GM19455 (cell line): ENCODE data around the gene CTNND1.
"Not testable (repeated sequence)": the region's sequence is repeated elsewhere in the genome, so short reads cannot be mapped to it uniquely, and the experiment has no call there.

Experiments
- ATAC-seq: cut with Tn5 transposase; IDR thresholded peaks from one replicate; pipeline ENCODE4 v1.9.1; 2021; ENCODE audit not compliant: unreplicated experiment

Gene CTNND1, protein sequence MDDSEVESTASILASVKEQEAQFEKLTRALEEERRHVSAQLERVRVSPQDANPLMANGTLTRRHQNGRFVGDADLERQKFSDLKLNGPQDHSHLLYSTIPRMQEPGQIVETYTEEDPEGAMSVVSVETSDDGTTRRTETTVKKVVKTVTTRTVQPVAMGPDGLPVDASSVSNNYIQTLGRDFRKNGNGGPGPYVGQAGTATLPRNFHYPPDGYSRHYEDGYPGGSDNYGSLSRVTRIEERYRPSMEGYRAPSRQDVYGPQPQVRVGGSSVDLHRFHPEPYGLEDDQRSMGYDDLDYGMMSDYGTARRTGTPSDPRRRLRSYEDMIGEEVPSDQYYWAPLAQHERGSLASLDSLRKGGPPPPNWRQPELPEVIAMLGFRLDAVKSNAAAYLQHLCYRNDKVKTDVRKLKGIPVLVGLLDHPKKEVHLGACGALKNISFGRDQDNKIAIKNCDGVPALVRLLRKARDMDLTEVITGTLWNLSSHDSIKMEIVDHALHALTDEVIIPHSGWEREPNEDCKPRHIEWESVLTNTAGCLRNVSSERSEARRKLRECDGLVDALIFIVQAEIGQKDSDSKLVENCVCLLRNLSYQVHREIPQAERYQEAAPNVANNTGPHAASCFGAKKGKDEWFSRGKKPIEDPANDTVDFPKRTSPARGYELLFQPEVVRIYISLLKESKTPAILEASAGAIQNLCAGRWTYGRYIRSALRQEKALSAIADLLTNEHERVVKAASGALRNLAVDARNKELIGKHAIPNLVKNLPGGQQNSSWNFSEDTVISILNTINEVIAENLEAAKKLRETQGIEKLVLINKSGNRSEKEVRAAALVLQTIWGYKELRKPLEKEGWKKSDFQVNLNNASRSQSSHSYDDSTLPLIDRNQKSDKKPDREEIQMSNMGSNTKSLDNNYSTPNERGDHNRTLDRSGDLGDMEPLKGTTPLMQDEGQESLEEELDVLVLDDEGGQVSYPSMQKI

DNA sequence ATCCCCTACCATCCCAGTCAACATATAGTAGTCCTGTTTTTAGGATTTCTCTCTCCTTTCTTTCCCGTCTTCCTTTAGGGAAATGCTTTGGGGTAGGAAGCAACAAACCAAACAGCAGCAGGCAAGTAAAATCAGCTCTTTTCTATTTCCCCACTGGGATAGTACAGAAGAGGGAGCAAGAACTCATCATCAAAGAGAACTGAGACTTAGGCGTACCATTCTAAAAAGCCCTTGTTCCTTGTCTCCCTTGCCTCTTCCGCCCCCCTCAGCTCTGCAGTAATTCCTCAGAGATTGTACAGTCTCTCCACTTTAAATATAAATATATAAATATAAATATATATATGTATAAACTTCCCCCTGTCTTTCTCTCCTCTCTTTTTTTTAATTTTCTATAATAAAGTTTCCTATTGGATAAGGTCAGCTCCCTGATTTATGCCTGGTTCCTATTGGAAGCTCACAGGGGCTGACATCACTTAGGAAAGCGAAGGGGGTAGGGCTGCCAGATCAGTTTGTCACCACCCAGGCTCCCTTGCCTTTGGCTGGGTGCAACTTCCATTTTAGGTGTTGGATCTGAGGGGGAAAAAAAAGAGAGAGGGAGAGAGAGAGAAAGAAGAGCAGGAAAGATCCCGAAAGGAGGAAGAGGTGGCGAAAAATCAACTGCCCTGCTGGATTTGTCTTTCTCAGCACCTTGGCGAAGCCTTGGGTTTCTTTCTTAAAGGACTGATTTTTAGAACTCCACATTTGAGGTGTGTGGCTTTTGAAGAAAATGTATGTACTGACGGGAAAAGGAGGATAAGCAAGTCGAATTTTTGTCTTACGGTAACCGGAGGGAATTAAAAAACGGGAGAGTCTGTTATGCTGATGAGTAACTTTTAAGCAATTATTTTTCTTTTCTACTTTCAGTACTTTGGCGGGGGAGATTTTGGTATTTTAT lies at the start of gene CTNND1:
CTNND1 (plus strand) TSS at position 502 of the 934 bp plus-strand sequence. CDS start 29,677 bp downstream, outside the sequence.
- ATAC-seq: peak; percentile 85

DNA sequence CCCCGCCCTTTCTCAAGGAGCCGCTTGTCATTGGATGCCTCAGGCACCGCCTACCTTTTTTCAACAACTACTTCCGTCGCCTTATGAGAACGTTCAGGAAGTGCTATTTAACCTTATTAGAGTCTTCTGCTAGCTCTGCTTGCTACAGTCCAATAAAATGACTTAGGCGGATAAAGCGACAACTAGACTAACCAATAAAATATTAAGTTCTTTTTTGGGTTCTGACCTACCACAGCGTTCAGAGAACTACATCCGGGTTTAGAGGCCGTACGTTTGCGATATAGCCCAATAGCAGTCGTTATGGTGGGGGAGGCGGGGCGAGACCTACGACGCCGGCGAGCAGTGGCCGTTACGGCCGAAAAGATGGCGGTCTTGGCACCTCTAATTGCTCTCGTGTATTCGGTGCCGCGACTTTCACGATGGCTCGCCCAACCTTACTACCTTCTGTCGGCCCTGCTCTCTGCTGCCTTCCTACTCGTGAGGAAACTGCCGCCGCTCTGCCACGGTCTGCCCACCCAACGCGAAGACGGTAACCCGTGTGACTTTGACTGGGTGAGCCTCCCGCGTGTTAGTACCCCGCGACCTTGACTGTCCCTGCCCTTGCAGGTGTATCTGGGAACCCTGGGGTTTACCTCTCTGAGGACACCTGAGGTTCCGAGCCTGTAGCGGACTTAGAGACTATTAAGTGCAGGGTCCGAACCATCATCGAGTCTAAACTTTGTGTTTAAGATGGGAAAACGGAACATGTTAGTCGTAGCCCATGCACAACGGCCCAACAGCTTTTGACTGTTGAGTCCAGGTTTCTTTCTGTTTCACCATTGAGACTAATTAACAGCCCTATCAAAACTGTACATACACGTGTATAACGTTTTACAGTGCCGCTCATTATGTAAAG lies 49.1 kb upstream of the CTNND1 start, which contains the start of gene TMX2:
TMX2 (plus strand) TSS at position 338 of the 895 bp plus-strand sequence; CDS start at position 364, 26 bp downstream.
- peak; percentile 95 for ATAC-seq

DNA sequence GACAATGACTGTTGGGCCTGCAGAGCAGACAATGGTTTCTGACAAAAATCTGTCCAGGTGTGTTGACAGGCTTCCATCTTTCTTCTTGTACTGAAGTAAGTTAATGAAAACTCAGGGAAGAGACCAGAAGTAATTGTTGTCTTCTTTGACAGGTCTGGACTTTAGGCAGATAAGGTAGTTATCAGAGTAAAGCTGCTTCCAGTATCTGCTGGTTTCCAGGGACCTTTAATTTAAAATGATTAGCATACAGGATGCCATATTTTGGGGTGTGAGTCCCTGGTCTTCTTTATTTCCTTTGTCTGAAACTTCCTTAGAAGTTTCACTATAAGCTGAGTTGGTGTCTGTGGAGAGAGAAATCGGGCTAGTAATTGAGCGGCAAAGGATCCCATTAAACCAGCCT lies 47.8 kb upstream of the CTNND1 start:
- ATAC-seq: no peak

DNA sequence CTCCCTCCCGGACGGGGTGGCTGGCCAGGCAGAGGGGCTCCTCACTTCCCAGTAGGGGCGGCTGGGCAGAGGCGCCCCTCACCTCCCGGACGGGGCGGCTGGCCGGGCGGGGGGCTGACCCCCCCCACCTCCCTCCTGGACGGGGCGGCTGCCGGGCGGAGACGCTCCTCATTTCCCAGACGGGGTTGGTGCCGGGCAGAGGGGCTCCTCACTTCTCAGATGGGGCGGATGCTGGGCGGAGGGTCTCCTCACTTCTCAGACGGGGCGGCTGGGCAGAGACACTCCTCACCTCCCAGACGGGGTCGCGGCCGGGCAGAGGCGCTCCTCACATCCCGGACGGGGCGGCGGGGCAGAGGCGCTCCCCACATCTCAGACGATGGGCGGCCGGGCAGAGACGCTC lies 44.9 kb upstream of the CTNND1 start:
- ATAC-seq: not testable (repeated sequence)

DNA sequence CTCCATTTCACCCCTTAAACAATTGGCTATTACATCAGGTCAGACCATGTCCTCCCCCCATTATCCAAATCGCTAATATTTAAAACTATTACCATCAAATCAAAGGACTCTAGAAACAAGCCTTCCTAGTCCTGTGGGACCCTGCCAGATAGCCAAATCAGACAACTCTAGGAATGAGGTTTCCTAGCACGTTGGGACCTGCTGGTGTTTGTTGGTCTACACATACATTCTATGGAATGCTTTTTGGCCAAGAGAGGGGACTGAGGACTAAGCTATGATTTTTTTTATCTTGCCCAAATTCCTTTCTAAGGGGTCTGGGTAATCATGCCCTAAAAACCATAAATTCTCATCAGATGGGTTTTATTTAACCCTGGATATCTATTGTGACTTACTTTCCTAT lies 34.4 kb upstream of the CTNND1 start:
- no peak for ATAC-seq

DNA sequence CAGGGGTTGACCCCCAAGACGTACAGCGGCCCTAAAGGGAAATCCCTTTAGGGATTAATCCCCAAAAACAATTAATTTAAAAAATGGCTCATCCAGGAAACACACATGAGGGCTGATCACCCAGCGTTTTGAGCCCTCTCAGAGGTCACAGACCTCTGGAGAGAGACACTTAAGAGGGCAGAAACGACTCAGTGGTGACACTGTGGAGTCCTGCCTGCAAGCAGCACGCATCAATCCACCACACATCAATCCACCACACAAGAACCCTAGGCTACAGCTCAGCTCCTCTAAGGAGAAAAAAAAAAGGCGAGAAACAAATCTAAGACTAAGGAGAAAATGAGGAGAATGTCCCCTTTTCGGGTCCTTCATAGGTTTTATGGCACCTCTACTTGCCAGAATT lies 32.8 kb upstream of the CTNND1 start:
- no peak for ATAC-seq

DNA sequence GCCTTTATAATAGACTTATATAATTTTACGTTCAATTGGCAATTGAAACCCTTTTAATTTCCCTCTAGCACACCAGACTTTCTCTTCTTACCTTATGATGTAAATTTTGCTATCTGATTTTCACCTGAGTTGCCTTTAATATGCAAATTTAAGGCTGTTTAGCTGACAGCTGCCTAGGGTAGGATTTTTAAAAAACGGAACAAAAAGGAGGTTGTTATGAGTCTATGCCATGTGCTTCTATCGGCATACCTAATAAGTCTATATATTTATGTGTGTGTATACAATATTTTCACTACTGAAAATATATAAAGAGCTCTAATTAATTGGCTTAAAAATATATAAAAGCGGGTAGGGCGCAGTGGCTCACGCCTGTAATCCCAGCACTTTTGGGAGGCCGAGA lies 32.1 kb upstream of the CTNND1 start:
- no peak for ATAC-seq

DNA sequence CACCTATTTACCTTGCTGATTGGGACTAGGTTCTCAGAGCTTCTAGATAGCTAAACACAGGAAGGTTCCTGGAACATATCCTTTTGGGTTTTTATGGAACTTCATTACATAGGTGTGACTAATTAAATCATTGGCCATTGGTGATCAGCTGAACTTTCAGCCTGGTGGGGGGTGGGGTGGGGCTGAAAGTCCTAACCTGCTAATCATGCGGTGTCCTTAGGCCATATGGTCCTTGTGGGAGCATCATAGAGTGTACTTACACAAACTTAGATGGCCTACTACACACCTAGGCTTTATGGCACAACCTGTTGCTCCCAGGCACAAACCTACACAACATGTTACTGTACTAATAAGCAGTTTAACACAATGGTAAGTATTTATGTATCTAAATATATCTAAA lies 28.9 kb upstream of the CTNND1 start:
- ATAC-seq: no peak

DNA sequence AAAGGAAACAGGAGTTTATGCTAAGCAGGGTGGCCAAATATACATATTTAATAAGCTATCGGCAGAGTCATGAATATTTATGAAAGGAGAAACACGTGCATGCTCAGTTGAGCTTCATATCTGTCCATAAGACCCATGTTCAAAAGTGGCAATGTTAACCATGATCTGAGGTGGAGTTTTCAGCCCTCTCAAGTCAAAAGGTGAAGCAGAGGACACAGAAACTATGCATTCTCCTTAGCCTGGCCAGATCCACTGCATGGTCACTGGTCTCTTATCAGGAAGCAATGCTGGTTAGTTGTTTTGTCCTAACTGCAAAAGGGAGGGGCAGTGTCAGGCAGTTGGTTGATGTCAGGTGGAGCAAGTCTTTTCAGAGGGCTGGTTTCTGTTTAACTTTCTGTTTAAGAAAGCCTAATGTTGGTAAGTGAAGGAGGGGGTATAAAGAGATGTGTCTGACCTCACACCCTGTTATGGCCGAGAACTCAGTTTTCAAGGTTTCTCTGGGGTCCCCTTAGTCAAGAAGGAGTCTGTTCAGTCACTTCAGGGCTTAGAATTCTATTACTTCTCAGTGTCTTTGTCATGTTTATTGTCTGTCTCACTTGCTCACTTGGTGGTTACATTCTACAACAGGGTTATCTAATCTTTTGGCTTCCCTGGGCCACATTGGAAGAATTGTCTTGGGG lies 25.8 kb upstream of the CTNND1 start:
- no peak for ATAC-seq

DNA sequence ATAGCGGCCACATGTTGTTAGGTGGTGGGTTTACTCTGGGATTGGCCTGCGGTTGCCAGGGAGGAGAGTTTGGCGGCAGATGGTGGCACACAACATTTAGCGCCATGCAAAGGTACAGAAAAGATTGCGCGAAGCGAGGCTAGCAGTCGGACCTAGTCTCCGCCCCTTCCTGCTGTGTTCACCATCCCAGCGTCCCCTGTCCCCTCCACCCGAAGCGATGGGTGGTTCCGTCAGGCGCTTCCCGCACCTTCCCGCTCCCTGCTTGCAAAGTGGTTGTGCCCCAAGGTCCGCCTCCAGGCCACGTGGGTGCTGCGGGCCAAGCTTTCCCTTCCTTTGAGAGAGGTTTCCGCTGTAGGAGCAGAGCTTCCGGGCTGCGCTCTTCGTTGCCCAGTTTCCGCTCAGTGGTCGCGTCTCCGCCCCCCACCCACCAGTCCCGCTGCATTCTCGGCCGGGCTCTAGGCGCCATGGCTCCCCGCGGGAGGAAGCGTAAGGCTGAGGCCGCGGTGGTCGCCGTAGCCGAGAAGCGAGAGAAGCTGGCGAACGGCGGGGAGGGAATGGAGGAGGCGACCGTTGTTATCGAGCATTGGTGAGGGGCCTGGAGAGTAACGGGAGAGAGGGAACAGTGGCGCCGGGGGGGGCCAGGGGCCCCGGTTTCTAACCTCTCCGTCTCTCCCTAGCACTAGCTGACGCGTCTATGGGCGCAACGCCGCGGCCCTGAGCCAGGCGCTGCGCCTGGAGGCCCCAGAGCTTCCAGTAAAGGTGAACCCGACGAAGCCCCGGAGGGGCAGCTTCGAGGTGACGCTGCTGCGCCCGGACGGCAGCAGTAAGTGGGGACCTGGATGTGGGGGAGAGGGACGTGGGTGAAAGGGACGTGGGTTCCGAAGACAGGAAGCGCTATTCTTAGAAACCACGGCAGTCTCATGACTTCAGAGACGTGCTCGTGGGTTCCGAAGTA lies 20.2 kb upstream of the CTNND1 start, which contains the start of gene SELENOH:
SELENOH (plus strand) TSS at position 360 of the 955 bp plus-strand sequence; CDS start at position 465, 105 bp downstream.
- ATAC-seq: peak; percentile 87

DNA sequence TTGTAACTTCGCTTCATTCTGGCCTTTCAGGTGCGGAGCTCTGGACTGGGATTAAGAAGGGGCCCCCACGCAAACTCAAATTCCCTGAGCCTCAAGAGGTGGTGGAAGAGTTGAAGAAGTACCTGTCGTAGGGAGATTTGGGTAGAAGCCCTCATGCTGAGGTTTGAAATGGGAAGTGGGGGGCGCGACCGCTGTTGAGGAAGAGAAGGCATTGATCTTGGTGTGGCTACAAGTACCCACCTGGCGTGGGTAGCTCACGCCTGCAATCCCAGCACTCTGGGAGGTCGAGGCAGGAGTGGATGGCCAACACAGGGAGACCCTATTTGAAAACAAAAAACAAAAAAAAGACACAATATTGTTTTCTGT lies 19.5 kb upstream of the CTNND1 start:
- no peak for ATAC-seq

DNA sequence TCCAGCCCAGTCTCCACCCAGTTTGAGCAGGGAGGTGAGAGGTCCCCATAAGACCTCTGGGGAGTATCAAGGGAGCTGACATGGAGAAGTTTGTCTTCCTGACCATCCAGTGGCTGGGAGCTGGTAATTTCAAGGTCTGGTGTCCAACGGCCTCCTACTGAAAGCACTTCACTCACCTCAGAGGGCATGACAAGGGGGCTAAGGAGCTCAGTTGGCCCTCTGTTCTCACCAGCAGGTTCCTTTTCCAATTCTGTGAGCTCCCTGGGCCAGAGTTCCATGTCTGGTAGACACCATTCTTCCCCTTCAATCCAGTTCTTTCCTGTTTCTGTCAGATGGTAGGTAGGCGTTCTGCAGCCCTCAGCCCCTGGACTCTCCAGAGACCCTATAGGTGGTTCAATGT lies 17.2 kb upstream of the CTNND1 start:
- ATAC-seq: no peak

DNA sequence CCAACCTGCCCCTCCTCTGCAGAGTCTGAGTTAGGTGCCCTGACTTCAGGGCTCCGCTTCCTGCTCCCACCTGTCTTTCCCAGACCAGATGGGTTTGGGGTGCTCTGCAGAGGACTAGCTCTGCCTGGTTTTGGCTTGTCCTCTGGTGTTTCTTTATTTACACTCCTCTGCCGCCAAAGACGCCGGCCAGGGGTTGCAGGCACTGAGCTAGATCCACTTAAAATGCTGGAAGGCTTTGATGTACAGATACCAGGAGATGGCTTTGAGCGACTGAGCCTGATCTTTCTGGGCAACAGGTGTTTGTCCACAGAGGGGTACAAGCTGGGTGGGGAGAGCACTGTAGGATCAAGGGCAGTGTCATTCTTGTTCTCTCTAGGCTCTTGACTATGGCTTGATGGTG lies 16.4 kb upstream of the CTNND1 start:
- ATAC-seq: no peak

DNA sequence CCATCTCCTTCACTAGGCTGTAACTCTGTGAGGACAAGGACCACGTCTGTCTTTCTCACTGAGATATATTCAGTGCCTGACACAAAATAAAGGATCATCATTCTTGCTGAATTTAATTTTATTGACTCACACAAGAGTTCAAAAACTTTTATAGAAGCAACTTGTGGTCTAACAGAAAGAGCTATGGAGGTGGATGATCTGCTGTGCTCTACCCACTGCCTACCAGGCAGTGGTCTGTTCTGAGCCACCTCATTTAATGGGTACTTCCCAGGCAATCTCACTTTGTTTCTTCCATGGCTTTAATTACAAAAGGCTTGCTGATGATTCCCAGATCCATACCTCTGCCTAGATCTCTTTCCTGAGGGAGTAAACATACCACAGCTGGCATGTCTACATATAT lies 14.7 kb upstream of the CTNND1 start:
- ATAC-seq: no peak

DNA sequence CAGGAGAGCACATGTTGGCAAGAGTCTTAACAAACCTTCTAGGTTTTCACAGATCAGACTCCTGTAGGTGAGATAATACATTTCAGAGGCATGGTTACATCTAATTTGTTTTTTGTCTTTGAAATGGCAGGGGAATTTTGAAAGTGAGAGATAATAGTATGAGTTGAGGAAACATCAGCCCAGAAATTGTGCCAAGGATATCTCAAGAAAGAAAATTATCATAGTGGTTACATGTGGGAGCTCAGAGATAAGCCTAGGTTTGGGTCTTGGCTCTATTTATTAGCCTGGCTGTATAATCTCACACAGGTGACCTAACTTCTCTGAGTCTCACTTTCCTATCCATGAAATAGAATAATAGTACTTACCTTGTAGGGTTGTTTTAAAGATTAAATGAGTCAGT lies 10.4 kb upstream of the CTNND1 start:
- no peak for ATAC-seq

DNA sequence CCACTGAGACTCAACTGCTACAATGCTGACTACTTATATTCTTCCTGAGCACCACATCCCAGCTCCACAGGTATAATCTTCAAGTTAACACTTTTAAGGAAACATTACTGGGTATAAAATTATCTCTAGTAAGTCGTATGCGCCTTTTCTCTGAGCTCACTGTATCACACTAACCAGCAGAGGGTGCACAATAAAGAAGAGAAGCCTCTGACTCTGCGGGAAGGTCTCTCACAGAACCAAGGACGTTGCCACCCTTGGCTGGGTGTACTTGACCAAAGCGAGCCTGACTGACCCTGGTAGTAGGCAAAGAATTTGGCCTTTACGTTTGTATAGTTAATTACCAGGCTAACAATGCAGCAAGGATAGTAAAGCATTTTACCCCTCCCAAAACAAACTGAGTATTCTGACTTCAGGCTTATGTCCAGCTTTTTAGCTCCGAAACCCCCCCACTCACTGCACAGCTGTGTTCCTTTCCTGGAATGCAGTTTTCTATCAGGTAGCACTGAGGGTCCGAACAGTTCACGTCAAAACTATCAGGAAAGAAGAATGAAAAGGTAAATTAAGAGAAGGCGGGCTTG lies 9.8 kb upstream of the CTNND1 start, which contains the start of gene BTBD18:
BTBD18 (minus strand) TSS at position 144 of the 578 bp plus-strand sequence. CDS start 631 bp downstream, outside the sequence.
- ATAC-seq: peak; percentile 73

DNA sequence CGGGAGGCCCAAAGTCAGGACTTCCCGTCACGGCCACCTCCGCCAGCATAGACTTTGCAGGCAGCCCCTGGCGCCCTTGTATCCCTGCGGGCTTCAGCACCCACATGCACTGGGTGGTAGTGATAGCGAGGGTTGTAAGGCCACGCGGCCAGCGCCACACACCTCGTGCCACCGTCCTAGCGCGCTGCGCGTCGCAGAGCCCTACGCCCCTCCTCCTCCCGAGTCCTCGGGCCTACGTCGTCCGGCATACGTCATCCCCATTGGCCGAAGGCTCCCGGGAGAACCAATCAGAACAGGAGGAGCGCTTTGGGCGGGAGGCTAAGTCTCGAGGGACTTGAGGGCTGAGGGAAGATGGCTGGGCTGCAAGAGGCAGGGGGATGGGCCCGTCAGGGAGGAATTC lies 8.6 kb upstream of the CTNND1 start:
- no peak for ATAC-seq
